Raji (cell line): Measurements from ENCODE around the gene HPCAL1.
A peak's percentile ranks its signal among the peaks of the same experiment; 100 is the strongest.

Experiments
- POLR2A ChIP-seq: IDR thresholded peaks from 2 replicates; pipeline ENCODE4 v1.6.1; 2011; ENCODE audit warnings: low read depth, low read length, control low read depth; ENCODE audit not compliant: insufficient read depth

Gene HPCAL1

GRCh38 chr2:10289352-10289751 lies 13.4 kb upstream of the HPCAL1 start:
- no peak for TF ChIP-seq POLR2A

DNA sequence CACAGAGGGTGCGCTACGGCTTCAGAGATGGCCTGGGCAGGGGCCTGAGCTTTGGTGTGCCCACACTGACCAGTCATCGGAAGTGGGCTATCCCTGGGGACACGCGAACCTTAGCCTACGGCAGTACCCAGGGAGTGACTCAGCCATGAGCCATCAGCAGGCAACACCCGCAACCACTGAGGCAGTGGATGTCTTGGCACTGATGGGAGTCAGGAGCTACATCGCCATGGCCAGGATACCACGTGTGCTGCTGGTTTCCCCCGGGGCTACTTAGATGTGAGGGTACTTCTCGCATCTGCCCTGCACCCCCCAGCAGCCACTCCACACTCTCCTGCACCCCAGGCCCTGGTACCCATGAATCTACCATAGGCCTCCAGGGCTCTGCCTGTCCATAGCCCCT lies 12.8 kb upstream of the HPCAL1 start:
- TF ChIP-seq POLR2A: no peak

GRCh38 chr2:10292033-10292432 lies 10.7 kb upstream of the HPCAL1 start:
- TF ChIP-seq POLR2A: no peak

DNA sequence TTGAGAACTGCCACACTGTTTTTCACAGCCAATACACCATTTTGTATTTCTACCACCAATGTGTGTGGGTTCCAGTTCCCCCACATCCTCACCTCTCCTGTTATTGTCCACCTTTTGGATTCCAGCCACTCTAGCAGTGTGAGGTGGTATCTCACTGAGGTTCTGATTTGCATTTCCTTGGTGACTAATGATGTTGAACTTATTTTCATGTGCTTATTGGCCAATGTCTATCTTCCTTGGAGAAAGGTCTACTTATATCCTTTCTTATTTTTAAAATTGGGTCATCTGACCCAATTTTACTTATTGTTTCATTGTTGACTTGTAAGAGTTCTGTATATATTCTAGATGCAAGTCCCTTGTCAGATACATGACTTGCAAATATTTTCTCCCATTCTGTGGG lies 9.1 kb upstream of the HPCAL1 start:
- no peak for TF ChIP-seq POLR2A

DNA sequence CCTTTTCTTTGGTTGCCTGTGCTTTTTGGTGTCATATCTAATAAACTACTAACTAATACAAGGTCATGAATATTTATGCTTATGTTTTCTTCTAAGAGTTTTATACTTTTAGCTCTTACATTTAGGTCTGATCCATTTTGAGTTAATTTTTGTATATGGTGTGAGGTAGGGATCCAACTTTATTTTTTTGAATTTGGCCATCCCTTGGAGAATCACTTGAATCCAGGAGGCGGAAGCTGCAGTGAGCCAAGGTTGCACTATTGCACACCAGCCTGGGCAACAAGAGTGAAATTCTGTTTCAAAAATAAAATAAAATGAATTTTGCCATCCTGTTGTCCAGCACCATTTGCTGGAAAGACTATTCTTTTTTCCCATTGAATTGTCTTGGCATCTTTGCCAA lies 8.6 kb upstream of the HPCAL1 start:
- no peak for TF ChIP-seq POLR2A

DNA sequence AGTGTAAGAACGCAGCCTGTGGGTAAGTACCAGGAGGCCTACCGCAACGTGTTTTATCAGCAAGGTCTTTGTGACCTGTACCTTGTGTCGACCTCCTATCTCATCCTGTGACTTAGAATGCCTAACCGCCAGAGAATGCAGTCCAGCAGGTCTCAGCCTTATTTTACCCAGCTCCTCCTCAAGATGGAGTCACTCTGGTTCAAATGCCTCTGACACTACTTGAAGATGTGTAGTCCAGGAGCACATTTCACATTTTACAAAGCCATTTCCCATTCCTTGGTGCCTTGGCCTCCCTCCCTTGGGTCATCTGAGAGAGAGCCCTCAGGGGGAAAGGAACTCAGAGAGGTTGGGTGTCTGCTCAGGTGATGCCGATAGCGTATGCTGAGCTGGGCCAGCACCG lies 6.6 kb upstream of the HPCAL1 start:
- TF ChIP-seq POLR2A: no peak

- TF ChIP-seq POLR2A: no peak
Observed at GRCh38 chr2:10297191-10297830, 5.4 kb upstream of the HPCAL1 start.

DNA sequence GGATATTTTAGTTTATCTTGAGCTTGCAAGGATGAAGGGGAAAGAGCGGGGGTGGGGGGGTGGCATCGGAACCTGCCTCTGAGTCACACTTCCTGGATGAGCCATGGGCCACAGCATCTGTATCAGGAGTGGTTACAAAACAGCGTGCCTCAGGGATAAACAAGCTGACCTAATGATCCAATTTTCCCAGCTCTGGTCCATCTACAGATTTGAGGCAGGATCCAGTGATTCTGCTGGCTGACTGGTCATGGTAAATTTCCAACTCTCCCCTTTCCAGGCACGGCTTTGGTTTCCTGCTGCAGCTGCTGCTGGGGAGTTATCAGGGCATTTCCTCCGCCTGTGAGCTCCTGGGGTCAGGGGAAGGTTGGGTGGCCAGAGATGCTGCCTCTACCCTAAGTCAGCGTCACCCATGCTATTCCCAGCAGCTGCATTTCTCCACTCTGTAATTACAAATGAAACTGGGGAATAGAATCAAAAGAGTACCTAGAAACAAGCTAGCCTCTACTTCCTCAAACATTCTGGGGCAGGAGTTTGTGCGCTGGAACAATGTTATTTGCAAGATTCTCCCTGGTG lies 4.7 kb upstream of the HPCAL1 start:
- no peak for TF ChIP-seq POLR2A

GRCh38 chr2:10300328-10300920 lies 2.3 kb upstream of the HPCAL1 start:
- TF ChIP-seq POLR2A: no peak

DNA sequence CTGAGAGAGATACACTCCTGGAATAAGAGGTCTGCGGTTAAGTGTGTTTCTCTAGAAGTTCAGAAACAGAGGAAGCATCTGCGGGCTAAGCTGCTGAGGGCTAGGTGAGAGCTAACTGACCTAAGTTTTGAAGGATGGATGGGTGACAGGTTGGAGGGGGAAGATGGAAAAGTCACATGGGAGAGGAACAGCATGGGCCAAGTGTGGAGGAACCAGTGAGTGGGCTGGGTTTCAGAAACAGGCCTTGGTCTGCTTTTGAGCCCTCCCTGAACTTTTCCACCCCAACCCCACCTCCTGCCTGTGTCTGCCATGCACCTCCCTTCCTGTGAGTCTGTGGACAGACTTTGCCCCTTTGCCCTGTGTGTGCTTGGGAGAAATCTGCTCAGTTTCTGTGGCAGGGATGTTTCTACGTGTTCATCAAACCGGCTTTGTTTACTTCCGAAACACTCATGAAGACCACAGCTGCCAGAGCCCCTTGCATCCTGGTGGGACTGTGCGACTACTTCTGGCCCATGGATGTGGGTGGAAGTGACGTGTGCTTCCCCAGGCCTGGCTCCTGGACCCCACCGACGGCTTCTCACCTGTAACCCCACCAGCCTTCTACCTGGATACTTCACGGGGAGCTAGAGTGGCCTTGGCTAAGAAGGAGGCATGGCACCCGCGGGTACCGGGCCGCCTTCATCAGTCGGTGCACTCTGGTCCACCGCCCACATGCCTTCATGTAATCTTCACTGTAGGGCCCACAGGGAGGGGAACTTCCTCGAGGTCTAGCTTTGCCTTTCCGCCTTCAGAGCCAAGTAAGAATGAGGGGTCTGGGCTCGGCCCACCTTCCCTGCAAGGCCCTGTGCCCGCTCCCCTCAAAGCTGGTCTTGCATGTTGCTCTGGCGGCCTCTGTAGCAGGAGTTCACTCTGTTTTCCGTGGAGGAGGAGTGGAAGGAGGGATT lies 1.4 kb upstream of the HPCAL1 start:
- no peak for TF ChIP-seq POLR2A

GRCh38 chr2:10301941-10302478 lies 694 bp upstream of the HPCAL1 start:
- TF ChIP-seq POLR2A: 0 out of 2 replicates have a peak, but pooled peaks have one; percentile 12

DNA sequence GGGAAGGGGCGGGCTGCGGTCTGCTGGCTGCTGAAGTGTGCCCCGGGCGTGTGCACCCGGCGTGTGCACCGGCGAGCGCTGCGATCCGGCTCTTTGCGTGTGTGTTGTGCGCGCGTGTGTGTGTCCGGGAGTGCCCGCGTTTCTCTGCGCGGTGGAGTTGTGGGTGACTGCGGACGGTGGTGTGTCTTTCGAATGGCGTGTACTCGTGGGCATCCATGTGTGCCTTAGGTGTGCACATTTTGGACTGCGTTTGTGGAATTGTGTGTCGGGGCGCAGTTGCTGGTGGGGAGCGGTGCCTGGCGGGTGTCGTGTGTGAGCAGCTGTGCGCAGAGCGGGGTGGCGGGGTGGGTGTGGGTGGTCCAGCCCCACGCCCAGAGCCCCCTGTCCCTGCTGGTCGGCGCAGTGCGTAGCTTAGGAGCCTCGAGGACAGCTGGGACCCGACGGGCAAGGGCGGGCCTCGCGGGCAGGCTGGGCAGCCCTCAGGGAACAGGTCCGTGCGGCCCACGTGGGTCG lies 533 bp downstream of the HPCAL1 start:
- no peak for TF ChIP-seq POLR2A

- TF ChIP-seq POLR2A: no peak
Observed at GRCh38 chr2:10303694-10304378, 1.1 kb downstream of the HPCAL1 start.

DNA sequence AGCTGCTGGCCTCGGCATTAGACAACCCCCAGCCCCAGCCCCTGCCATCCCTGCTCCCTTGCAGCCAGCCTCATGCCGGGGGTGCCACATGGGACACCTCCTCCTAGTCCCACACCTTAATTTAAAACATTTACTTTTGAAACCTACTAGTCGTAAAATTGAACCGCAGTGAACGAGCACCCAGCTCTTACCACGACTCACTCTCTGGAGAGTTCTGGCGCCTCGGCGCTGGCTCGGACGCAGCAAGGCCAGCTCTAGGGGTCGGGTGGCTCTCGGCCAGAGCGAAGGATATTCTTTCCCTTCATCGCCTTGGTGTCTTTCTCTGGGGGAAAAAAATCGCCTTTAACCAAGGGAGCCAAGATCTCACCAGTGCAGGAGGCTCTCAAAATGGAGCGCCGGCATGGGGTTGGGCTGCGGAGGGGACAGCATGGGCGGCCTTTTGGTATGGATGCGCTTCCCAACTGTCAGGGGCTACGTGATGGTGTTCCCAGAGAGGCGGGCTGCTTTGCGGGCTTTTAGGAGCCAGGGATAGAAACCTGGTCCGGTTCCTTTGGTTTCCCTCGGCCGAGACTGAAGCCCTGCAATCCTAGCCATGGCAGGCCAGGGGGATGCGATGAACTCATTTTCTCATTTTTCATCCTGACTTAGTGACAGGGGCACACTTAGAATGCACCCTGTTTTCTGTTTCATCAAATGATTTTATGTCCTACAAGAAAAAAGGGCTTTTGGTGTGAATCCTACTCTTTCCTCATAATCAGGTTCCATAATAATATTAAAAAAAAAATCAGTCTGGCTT lies 2.0 kb downstream of the HPCAL1 start:
- no peak for TF ChIP-seq POLR2A
